Measurements from ENCODE around the gene HK2. TPM values are rescaled to one million over a fixed set of nuclear protein-coding genes. Genes with fewer than 3 reads are reported as not detected.

HK2 gene
- total and polyA plus RNA-seq, 8 donors = 0.47 to 8.6 (median 2.9) TPM

- DNase-seq = no peak
- intact Hi-C loops (cut with DNase I) = no loop called here
- peaks cover 0 to 3% (median 0%) of the 10 kb centered on the region in 4 donors for H3K27me3 ChIP-seq
- ATAC-seq = no peak
- H3K9me3 ChIP-seq = no peaks in the 10 kb centered on the region
- H3K36me3 ChIP-seq = no peaks in the 10 kb centered on the region
- TF ChIP-seq CTCF (IDR thresholded peaks at IDR 0.05) = no peak
- no peak overlapping the region for H3K4me3 ChIP-seq
- 61 to 67% methylated on average over 4 of the region's 4 CpGs for WGBS, 2 donors
- H3K4me1 ChIP-seq = no peaks in the 10 kb centered on the region
- no peak overlapping the region for H3K27ac ChIP-seq
- FAIRE-seq = no peak
These were observed 77.1 kb downstream of the HK2 start for GRCh38 chr2:74911061-74911460.

- Histone ChIP-seq H3K9me3 (no peaks in the 10 kb centered on the region), H3K27me3 (no peaks in the 10 kb centered on the region), H3K36me3 (no peaks in the 10 kb centered on the region), H3K4me3 (no peak overlapping the region), H3K27ac (no peak overlapping the region), H3K4me1 (no peaks in the 10 kb centered on the region)
- ATAC-seq = no peak
- intact Hi-C loops (cut with DNase I) = no loop called here
- 70 to 77% methylated on average over 4 of the region's 4 CpGs for WGBS, 2 donors
- no peak for TF ChIP-seq CTCF (IDR thresholded peaks at IDR 0.05)
- no peak for DNase-seq
- no peak for FAIRE-seq
These were observed 81.8 kb downstream of the HK2 start for GRCh38 chr2:74915743-74916142.

GRCh38 chr2:74916394-74916793, 82.5 kb downstream of the HK2 start:
- ATAC-seq (no peak), FAIRE-seq (no peak), DNase-seq (no peak)
- no peak overlapping the region for H3K27ac ChIP-seq
- no peaks in the 10 kb centered on the region for H3K27me3 ChIP-seq
- no peaks in the 10 kb centered on the region for H3K9me3 ChIP-seq
- no peaks in the 10 kb centered on the region for H3K4me1 ChIP-seq
- no peak overlapping the region for H3K4me3 ChIP-seq
- TF ChIP-seq CTCF (IDR thresholded peaks at IDR 0.05) = no peak
- no peaks in the 10 kb centered on the region for H3K36me3 ChIP-seq
- 50 to 57% methylated on average over 2 of the region's 2 CpGs for WGBS, 2 donors
- intact Hi-C loops (cut with DNase I) = no loop called here

GRCh38 chr2:74917702-74918619, 84.0 kb downstream of the HK2 start:
- Histone ChIP-seq H3K4me1 (no peaks in the 10 kb centered on the region), H3K4me3 (no peak overlapping the region), H3K9me3 (no peaks in the 10 kb centered on the region), H3K36me3 (no peaks in the 10 kb centered on the region), H3K27ac (no peak overlapping the region), H3K27me3 (no peaks in the 10 kb centered on the region)
- TF ChIP-seq CTCF (IDR thresholded peaks at IDR 0.05) = no peak
- intact Hi-C loops (cut with DNase I) = no loop called here
- ATAC-seq (no peak), DNase-seq (no peak), FAIRE-seq (no peak)
- WGBS, 2 donors = 69 to 73% methylated on average over 20 of the region's 20 CpGs

- 0 to 3% methylated on average over 31 to 34 of the region's 34 CpGs for WGBS, 2 donors
These were observed 85.9 kb downstream of the HK2 start for GRCh38 chr2:74919827-74920226.

More at GRCh38 chr2:74919827-74920226, 85.9 kb downstream of the HK2 start:
- no peak overlapping the region for H3K27ac ChIP-seq
- intact Hi-C loops (cut with DNase I) = loop anchor here in 1 of 3 donors (10.0 kb wide), 1 partner anchor 485 kb away; no protein-coding TSS in a partner anchor
- peak overlapping the region in 1 of 4 donors; percentile 40 for H3K4me3 ChIP-seq
- H3K4me1 ChIP-seq = no peaks in the 10 kb centered on the region
- peak; percentile 70 to 93 (median 82) for ATAC-seq
- H3K9me3 ChIP-seq = no peaks in the 10 kb centered on the region
- no peak for FAIRE-seq
- peak; percentile 17 to 91 (median 66) for DNase-seq
- H3K27me3 ChIP-seq = no peaks in the 10 kb centered on the region
- TF ChIP-seq CTCF (IDR thresholded peaks at IDR 0.05) = peak; percentile 64 to 78 (median 74)
- H3K36me3 ChIP-seq = no peaks in the 10 kb centered on the region
